SK-N-SH treated with all-trans-retinoic acid at 6 μM for 48 hours (cell line): ENCODE measurements around the gene WDFY2.

Experiments
- ARNTL ChIP-seq: fragments of 450-650 bp; formaldehyde crosslinking; IDR thresholded peaks from 2 replicates; pipeline ENCODE4 v1.5.0; 2020; ENCODE audit warnings: low read depth, mild to moderate bottlenecking, moderate library complexity, borderline replicate concordance
- ZNF565 ChIP-seq: fragments of 450-650 bp; formaldehyde crosslinking; conservative IDR thresholded peaks from 2 replicates; pipeline ENCODE4 v1.5.0; 2020; ENCODE audit warnings: low read depth, mild to moderate bottlenecking, moderate library complexity
- TF ChIP-seq, protein P1 (sequence below): fragments of 250-450 bp; sonication (Bioruptor Pico); IDR thresholded peaks from 2 replicates; pipeline ENCODE4 v1.5.1; 2020; ENCODE audit warnings: low read depth, mild to moderate bottlenecking, moderate library complexity

DNA sequence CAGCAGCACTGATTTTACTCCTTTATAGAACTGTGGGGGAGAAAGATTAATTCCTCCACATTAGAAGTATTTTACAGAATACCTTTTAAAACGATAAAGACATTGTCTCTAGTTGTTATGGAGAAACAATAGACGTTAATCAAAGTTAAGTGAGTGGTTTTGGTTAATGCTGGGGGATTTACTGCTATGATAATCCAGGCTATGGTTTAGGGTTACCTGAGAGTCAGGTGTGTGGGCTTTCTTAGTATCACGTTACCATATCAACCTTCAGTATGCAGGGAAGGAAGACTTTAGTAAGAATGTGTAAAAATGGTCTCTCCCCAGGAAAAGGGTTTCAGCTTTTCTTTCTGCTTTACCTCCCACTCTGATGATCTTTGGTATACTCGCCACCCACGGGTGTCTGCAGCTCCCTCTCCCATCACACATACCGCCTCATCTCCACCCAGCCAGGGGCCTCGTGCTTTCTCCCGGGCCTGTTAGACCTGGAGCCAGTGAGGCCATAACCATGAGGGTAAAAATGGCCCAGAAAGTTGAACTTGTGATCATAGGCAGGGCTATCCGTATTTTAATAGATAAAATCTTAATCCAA, 45.6 kb upstream of the WDFY2 start:
- TF ChIP-seq ZNF565 (no peak), ARNTL (CRISPR knock-in tag) (no peak)
- TF ChIP-seq, protein P1, sequence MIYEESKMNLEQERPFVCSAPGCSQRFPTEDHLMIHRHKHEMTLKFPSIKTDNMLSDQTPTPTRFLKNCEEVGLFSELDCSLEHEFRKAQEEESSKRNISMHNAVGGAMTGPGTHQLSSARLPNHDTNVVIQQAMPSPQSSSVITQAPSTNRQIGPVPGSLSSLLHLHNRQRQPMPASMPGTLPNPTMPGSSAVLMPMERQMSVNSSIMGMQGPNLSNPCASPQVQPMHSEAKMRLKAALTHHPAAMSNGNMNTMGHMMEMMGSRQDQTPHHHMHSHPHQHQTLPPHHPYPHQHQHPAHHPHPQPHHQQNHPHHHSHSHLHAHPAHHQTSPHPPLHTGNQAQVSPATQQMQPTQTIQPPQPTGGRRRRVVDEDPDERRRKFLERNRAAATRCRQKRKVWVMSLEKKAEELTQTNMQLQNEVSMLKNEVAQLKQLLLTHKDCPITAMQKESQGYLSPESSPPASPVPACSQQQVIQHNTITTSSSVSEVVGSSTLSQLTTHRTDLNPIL (CRISPR knock-in tag), result no peak
